ENCODE measurements around the gene PHETA1.

DNA sequence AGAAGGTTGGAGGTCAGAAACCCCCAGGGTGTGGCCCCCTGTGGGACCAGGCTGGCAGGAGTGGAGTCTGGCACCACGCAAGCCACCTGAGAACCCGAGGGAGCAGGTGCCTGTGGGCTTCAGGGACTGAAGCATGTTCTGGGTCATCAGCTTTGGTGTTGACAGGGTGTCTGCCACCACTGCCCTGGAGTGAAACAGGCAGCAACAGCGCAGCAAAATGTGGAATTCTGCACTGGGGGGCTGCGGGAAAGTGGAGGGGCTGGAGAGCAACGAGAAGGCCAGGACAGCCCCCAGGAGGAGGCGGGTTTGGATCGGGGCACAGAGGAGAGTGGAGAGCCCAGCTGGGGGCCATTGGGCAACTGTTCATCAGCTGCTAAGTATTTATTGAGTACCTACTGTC lies 15.9 kb downstream of the PHETA1 start:
- TF ChIP-seq, protein P1, sequence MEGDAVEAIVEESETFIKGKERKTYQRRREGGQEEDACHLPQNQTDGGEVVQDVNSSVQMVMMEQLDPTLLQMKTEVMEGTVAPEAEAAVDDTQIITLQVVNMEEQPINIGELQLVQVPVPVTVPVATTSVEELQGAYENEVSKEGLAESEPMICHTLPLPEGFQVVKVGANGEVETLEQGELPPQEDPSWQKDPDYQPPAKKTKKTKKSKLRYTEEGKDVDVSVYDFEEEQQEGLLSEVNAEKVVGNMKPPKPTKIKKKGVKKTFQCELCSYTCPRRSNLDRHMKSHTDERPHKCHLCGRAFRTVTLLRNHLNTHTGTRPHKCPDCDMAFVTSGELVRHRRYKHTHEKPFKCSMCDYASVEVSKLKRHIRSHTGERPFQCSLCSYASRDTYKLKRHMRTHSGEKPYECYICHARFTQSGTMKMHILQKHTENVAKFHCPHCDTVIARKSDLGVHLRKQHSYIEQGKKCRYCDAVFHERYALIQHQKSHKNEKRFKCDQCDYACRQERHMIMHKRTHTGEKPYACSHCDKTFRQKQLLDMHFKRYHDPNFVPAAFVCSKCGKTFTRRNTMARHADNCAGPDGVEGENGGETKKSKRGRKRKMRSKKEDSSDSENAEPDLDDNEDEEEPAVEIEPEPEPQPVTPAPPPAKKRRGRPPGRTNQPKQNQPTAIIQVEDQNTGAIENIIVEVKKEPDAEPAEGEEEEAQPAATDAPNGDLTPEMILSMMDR (IDR thresholded peaks at IDR 0.05), result no peak
- TF ChIP-seq SP1 (CRISPR knock-in tag; conservative IDR thresholded peaks at IDR 0.05) (no peak), MYBL2 (CRISPR knock-in tag; IDR thresholded peaks at IDR 0.05) (no peak), TP53 (CRISPR knock-in tag; IDR thresholded peaks at IDR 0.05) (no peak), JUN (CRISPR knock-in tag; IDR thresholded peaks at IDR 0.05) (no peak), CREB1 (CRISPR knock-in tag; IDR thresholded peaks at IDR 0.05) (no peak), ZNF263 (CRISPR knock-in tag; IDR thresholded peaks at IDR 0.05; ENCODE audit: low read depth) (no peak), ESRRA (CRISPR knock-in tag; IDR thresholded peaks at IDR 0.05; ENCODE audit: borderline replicate concordance) (no peak), TEAD1 (CRISPR knock-in tag; IDR thresholded peaks at IDR 0.05) (no peak), SMAD4 (CRISPR knock-in tag; IDR thresholded peaks at IDR 0.05) (no peak), CBFB (CRISPR knock-in tag; IDR thresholded peaks at IDR 0.05; ENCODE audit: low read depth) (no peak), NR2C2 (CRISPR knock-in tag; IDR thresholded peaks at IDR 0.05) (no peak)
- TF ChIP-seq, protein P2, sequence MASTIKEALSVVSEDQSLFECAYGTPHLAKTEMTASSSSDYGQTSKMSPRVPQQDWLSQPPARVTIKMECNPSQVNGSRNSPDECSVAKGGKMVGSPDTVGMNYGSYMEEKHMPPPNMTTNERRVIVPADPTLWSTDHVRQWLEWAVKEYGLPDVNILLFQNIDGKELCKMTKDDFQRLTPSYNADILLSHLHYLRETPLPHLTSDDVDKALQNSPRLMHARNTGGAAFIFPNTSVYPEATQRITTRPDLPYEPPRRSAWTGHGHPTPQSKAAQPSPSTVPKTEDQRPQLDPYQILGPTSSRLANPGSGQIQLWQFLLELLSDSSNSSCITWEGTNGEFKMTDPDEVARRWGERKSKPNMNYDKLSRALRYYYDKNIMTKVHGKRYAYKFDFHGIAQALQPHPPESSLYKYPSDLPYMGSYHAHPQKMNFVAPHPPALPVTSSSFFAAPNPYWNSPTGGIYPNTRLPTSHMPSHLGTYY (CRISPR knock-in tag; IDR thresholded peaks at IDR 0.05), result no peak
- TF ChIP-seq, protein P3, sequence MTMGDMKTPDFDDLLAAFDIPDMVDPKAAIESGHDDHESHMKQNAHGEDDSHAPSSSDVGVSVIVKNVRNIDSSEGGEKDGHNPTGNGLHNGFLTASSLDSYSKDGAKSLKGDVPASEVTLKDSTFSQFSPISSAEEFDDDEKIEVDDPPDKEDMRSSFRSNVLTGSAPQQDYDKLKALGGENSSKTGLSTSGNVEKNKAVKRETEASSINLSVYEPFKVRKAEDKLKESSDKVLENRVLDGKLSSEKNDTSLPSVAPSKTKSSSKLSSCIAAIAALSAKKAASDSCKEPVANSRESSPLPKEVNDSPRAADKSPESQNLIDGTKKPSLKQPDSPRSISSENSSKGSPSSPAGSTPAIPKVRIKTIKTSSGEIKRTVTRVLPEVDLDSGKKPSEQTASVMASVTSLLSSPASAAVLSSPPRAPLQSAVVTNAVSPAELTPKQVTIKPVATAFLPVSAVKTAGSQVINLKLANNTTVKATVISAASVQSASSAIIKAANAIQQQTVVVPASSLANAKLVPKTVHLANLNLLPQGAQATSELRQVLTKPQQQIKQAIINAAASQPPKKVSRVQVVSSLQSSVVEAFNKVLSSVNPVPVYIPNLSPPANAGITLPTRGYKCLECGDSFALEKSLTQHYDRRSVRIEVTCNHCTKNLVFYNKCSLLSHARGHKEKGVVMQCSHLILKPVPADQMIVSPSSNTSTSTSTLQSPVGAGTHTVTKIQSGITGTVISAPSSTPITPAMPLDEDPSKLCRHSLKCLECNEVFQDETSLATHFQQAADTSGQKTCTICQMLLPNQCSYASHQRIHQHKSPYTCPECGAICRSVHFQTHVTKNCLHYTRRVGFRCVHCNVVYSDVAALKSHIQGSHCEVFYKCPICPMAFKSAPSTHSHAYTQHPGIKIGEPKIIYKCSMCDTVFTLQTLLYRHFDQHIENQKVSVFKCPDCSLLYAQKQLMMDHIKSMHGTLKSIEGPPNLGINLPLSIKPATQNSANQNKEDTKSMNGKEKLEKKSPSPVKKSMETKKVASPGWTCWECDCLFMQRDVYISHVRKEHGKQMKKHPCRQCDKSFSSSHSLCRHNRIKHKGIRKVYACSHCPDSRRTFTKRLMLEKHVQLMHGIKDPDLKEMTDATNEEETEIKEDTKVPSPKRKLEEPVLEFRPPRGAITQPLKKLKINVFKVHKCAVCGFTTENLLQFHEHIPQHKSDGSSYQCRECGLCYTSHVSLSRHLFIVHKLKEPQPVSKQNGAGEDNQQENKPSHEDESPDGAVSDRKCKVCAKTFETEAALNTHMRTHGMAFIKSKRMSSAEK (CRISPR knock-in tag; IDR thresholded peaks at IDR 0.05; ENCODE audit: borderline replicate concordance), result no peak

Measured in WTC11 (cell line).